ENCODE measurements around the gene UTS2.

- TF ChIP-seq, protein P1, sequence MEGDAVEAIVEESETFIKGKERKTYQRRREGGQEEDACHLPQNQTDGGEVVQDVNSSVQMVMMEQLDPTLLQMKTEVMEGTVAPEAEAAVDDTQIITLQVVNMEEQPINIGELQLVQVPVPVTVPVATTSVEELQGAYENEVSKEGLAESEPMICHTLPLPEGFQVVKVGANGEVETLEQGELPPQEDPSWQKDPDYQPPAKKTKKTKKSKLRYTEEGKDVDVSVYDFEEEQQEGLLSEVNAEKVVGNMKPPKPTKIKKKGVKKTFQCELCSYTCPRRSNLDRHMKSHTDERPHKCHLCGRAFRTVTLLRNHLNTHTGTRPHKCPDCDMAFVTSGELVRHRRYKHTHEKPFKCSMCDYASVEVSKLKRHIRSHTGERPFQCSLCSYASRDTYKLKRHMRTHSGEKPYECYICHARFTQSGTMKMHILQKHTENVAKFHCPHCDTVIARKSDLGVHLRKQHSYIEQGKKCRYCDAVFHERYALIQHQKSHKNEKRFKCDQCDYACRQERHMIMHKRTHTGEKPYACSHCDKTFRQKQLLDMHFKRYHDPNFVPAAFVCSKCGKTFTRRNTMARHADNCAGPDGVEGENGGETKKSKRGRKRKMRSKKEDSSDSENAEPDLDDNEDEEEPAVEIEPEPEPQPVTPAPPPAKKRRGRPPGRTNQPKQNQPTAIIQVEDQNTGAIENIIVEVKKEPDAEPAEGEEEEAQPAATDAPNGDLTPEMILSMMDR (IDR thresholded peaks at IDR 0.05), result no peak
- TF ChIP-seq POLR2AphosphoS5 (IDR thresholded peaks at IDR 0.05; ENCODE audit: low read depth, low read length), result no peak
- no peak for TF ChIP-seq SIN3A (IDR thresholded peaks at IDR 0.05; ENCODE audit: borderline replicate concordance, insufficient read depth, low read depth, low read length)
- no peak for TF ChIP-seq REST (IDR thresholded peaks at IDR 0.05; ENCODE audit: insufficient read depth in 1 of 2, low read depth in 2 of 2, low read length in 1 of 2)
Measured at GRCh38 chr1:7845761-7846160, 7.1 kb downstream of the UTS2 start.

Data from Panc1 (cell line).